Stimulated activated CD4-positive, alpha-beta T cell treated with anti-CD3 and anti-CD28 coated beads, Interleukin-1b, Interleukin-23, amount 100 ng/mL, for 24 hours (primary cell): Measurements from ENCODE around the gene TRIM63.
A peak's percentile ranks its signal among the peaks of the same experiment; 100 is the strongest.

Source experiments
- DNase-seq, 4 experiments: peaks; one replicate each; pipeline ENCODE4 v3.0.0-alpha.2; 2020; ENCODE audit warnings: low read depth in 4 of 4, low spot score in 1 of 4

Gene TRIM63

GRCh38 chr1:26035203-26035958 is 32.0 kb downstream of the TRIM63 start:
- peak; percentile 81 to 96 (median 86) for DNase-seq

- no peak for DNase-seq
Observed at GRCh38 chr1:26034504-26035202, 32.8 kb downstream of the TRIM63 start.

- no peak for DNase-seq
Observed at GRCh38 chr1:26032656-26033357, 34.6 kb downstream of the TRIM63 start.

GRCh38 chr1:26031611-26032220 is 35.7 kb downstream of the TRIM63 start:
- DNase-seq = no peak

GRCh38 chr1:26031196-26031595 is 36.2 kb downstream of the TRIM63 start:
- no peak for DNase-seq

GRCh38 chr1:26029864-26030481 is 37.5 kb downstream of the TRIM63 start:
- DNase-seq = no peak

GRCh38 chr1:26029054-26029863 is 38.2 kb downstream of the TRIM63 start:
- no peak for DNase-seq

GRCh38 chr1:26028490-26028980 is 38.9 kb downstream of the TRIM63 start:
- no peak for DNase-seq

- DNase-seq = no peak
Observed at GRCh38 chr1:26027716-26028489, 39.5 kb downstream of the TRIM63 start.

- DNase-seq = no peak
Observed at GRCh38 chr1:26025517-26025916, 41.9 kb downstream of the TRIM63 start.

GRCh38 chr1:26025060-26025459 is 42.4 kb downstream of the TRIM63 start:
- no peak for DNase-seq

- no peak for DNase-seq
Observed at GRCh38 chr1:26023826-26024225, 43.6 kb downstream of the TRIM63 start.

- DNase-seq = no peak
Observed at GRCh38 chr1:26023009-26023408, 44.4 kb downstream of the TRIM63 start.

- DNase-seq = no peak
Observed at GRCh38 chr1:26022404-26022779, 45.0 kb downstream of the TRIM63 start.

- no peak for DNase-seq
Observed at GRCh38 chr1:26021647-26022403, 45.6 kb downstream of the TRIM63 start, which contains the start of gene EXTL1. EXTL1 (plus strand) TSS chr1:26021775; CDS start chr1:26022647, 872 bp downstream.

GRCh38 chr1:26020941-26021646 is 46.3 kb downstream of the TRIM63 start:
- no peak for DNase-seq

GRCh38 chr1:26020330-26020768 is 47.1 kb downstream of the TRIM63 start:
- DNase-seq = no peak
